HepG2 (cell line): ENCODE data around the gene TTC28. TPM values are rescaled to one million over a fixed set of nuclear protein-coding genes. Genes with fewer than 3 reads are reported as not detected.
A peak's percentile ranks its signal among the peaks of the same experiment; 100 is the strongest.

ENCODE experiments used
- CENPBD1 ChIP-seq: sonication (generic); formaldehyde crosslinking; IDR thresholded peaks from 2 replicates; pipeline ENCODE4 v1.8.0; 2022; ENCODE audit warnings: missing genetic modification reagents, low read depth, mild to moderate bottlenecking, borderline replicate concordance
- MED13 ChIP-seq: sonication (generic); formaldehyde crosslinking; IDR thresholded peaks from 2 replicates; pipeline ENCODE4 v1.5.0; 2020; ENCODE audit warnings: missing genetic modification reagents
- NCOA2 ChIP-seq: sonication (generic); formaldehyde crosslinking; IDR thresholded peaks from 2 replicates; pipeline ENCODE4 v1.8.0; 2022; ENCODE audit warnings: inconsistent platforms
- PCBP2 ChIP-seq: fragments of 200-400 bp; formaldehyde crosslinking; optimal IDR thresholded peaks from 2 replicates; pipeline ENCODE3; 2018; ENCODE audit warnings: low read length, low read depth; ENCODE audit not compliant: poor library complexity, severe bottlenecking
- REPIN1 ChIP-seq: sonication (generic); formaldehyde crosslinking; IDR thresholded peaks from 2 replicates; pipeline ENCODE4 v1.8.0; 2022; ENCODE audit warnings: missing genetic modification reagents, low read depth, mild to moderate bottlenecking, borderline replicate concordance
- REST ChIP-seq, 2 experiments: IDR thresholded peaks; 2 replicates each; pipeline ENCODE4 v1.6.1; 2011 to 2012; ENCODE audit warnings: low read length in 2 of 2, borderline replicate concordance in 1 of 2, low read depth in 1 of 2, mild to moderate bottlenecking in 1 of 2, moderate library complexity in 1 of 2
- RFX5 ChIP-seq: IDR thresholded peaks from 2 replicates; pipeline ENCODE4 v1.6.1; 2011; ENCODE audit warnings: low read depth, low read length, improper control_type of control experiment
- TFDP2 ChIP-seq: sonication (generic); formaldehyde crosslinking; IDR thresholded peaks from 2 replicates; pipeline ENCODE4 v1.4.0; 2020; ENCODE audit warnings: missing genetic modification reagents
- YEATS4 ChIP-seq: sonication (generic); formaldehyde crosslinking; IDR thresholded peaks from 2 replicates; pipeline ENCODE4 v1.4.0; 2020; ENCODE audit warnings: missing genetic modification reagents, borderline replicate concordance
- ZFP90 ChIP-seq: sonication (generic); formaldehyde crosslinking; IDR thresholded peaks from 2 replicates; pipeline ENCODE4 v1.8.0; 2022; ENCODE audit warnings: missing genetic modification reagents, mild to moderate bottlenecking, inconsistent platforms, borderline replicate concordance
- ZFX ChIP-seq: sonication (generic); formaldehyde crosslinking; IDR thresholded peaks from 2 replicates; pipeline ENCODE4 v1.4.0; 2020; ENCODE audit warnings: mild to moderate bottlenecking, low read depth, missing genetic modification reagents, moderate library complexity
- ZNF451 ChIP-seq: sonication (generic); formaldehyde crosslinking; IDR thresholded peaks from 2 replicates; pipeline ENCODE4 v1.5.0; 2020; ENCODE audit warnings: mild to moderate bottlenecking, missing genetic modification reagents
- ZNF564 ChIP-seq: sonication (generic); formaldehyde crosslinking; IDR thresholded peaks from 2 replicates; pipeline ENCODE4 v1.8.1; 2023; ENCODE audit warnings: mild to moderate bottlenecking, missing genetic modification reagents
- ZNF605 ChIP-seq: sonication (generic); formaldehyde crosslinking; IDR thresholded peaks from 2 replicates; pipeline ENCODE4 v1.8.0; 2022; ENCODE audit warnings: mild to moderate bottlenecking, missing genetic modification reagents
- ZNF788 ChIP-seq: sonication (generic); formaldehyde crosslinking; IDR thresholded peaks from 2 replicates; pipeline ENCODE4 v1.5.0; 2020; ENCODE audit warnings: mild to moderate bottlenecking, missing genetic modification reagents, borderline replicate concordance
- ZSCAN5A ChIP-seq: sonication (generic); formaldehyde crosslinking; IDR thresholded peaks from 2 replicates; pipeline ENCODE4 v1.8.0; 2022; ENCODE audit warnings: mild to moderate bottlenecking, missing genetic modification reagents, borderline replicate concordance
- ZUFSP ChIP-seq: sonication (generic); formaldehyde crosslinking; IDR thresholded peaks from 2 replicates; pipeline ENCODE4 v1.9.0; 2021; ENCODE audit warnings: missing genetic modification reagents, mild to moderate bottlenecking, borderline replicate concordance
- polyA plus RNA-seq, 8 experiments: library from polyadenylated mRNA; depleted of rRNA in 3 of 8; stranded (reverse) in 7 of 8; unstranded in 1 of 8; fragments of >200 nt; fragmentation: Illumina TruSeq in 4 of 8; extraction: Trizol in 4 of 8; gene quantifications; 2 replicates each; pipeline versions ENCODE4 v1.2.1 to v1.2.3, GENCODE V29; 2011 to 2016; ENCODE audit warnings: low read depth in 4 of 8, missing spikeins in 1 of 8, mixed read lengths in 1 of 8; ENCODE audit not compliant: insufficient read depth in 1 of 8
- total RNA-seq, 5 experiments: library from RNA; depleted of rRNA; stranded (reverse); fragments of >200 nt; fragmentation: Illumina TruSeq; extraction: Trizol; gene quantifications; 2 replicates each; pipeline ENCODE4 v1.2.3, GENCODE V29; 2016; ENCODE audit warnings: low read depth in 1 of 5
- TF ChIP-seq, protein P1 (sequence below): sonication (generic); formaldehyde crosslinking; IDR thresholded peaks from 2 replicates; pipeline ENCODE4 v1.8.1; 2023; ENCODE audit warnings: missing genetic modification reagents, inconsistent platforms, borderline replicate concordance

The TTC28 gene
- total and polyA plus RNA-seq, 2 of the 13 experiments (the other 11 are each of a cell fraction or from before 2014, with no cell fraction given), result 4.2 to 13.1 TPM

DNA sequence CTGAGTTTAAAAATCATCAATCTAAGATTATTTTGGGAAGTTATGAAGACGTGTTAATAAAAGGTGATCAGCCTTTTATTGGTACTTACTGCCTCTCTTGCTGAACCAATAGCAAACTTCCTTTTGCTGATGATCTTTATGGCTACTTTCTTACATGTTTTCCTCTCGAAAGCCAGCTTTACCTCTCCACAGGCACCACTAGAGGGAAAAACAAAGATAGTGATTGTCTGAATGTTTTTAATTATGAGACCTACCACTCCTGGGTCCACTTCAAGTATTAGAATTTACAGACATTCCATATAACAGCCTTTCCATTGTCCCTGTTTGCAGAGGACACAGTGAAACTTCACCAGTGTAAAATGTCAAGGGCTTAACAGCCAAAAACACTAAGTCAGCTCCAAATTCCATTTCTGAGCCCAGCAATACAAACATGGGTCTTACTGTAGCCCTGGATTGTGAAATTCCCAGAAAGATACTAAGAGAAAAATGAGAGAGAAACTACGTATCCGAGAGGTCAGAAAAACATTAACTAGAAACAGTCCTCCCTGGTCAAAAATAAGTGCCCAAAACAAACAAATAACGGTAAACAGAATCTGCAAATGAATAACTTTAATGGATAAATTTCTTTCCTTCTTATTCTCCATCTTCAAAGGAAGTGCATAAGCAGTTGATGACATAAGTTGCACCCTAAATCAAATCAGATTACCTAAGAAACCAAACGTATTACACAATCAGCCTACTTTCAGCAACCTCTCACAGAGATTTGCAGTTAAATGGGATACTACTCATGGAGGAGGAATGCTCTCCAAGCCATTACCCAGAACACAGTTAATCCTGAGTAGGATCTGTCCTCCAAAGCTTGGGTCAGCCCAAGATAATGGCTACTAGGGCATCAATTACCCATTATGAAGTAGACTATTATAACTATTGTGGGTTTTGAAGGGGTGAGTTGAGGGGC lies 32.5 kb upstream of the TTC28 start (continued):
- TF ChIP-seq, protein P1, sequence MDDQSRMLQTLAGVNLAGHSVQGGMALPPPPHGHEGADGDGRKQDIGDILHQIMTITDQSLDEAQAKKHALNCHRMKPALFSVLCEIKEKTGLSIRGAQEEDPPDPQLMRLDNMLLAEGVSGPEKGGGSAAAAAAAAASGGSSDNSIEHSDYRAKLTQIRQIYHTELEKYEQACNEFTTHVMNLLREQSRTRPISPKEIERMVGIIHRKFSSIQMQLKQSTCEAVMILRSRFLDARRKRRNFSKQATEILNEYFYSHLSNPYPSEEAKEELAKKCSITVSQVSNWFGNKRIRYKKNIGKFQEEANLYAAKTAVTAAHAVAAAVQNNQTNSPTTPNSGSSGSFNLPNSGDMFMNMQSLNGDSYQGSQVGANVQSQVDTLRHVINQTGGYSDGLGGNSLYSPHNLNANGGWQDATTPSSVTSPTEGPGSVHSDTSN, result no peak
- TF ChIP-seq ZNF451 (CRISPR knock-in tag), result no peak
- TF ChIP-seq ZNF605 (CRISPR knock-in tag), result no peak
- TF ChIP-seq PCBP2, result no peak
- TF ChIP-seq CENPBD1, result no peak
- peak; percentile 56; the same call in 1 of the 2 replicates for TF ChIP-seq NCOA2
- TF ChIP-seq ZFX (CRISPR knock-in tag), result no peak
- no peak for TF ChIP-seq REPIN1 (CRISPR knock-in tag)
- TF ChIP-seq YEATS4 (CRISPR knock-in tag), result no peak
- no peak for TF ChIP-seq RFX5
- TF ChIP-seq TFDP2 (CRISPR knock-in tag), result no peak
- TF ChIP-seq ZSCAN5A (CRISPR knock-in tag), result no peak
- TF ChIP-seq MED13, result no peak
- no peak for TF ChIP-seq ZNF564
- no peak for TF ChIP-seq ZFP90
- TF ChIP-seq ZUFSP, result no peak
- TF ChIP-seq ZNF788 (CRISPR knock-in tag), result no peak
- TF ChIP-seq REST (IDR thresholded peaks at IDR 0.05; ENCODE audit: borderline replicate concordance in 1 of 2, low read depth in 1 of 2, low read length in 2 of 2), result no peak
